ENCODE results near the gene CRTC1.

The CRTC1 gene

DNA sequence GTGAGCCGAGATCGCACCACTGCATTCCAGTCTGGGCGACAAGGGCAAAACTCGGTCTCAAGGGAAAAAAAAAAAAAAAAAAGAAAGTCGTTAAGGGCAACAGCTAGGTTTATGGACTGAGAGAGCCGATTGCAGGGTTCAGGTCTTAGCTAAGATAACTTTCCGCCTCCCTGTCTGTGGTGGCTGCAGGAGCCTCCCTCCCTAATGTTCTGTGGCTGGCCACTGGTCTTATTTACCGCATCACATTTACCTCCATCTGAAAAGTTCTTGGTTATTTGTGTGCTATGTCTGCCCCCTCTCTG, 722 bp upstream of the CRTC1 start:
- H3K4me2 ChIP-seq (ENCODE audit: low read depth, low read length, poor library complexity, severe bottlenecking): peak overlapping the region; percentile 72
- peak overlapping the region; percentile 27; the same call in 1 of the 2 replicates for H3K27ac ChIP-seq (ENCODE audit: low read depth, low read length)
- TF ChIP-seq, protein P1, sequence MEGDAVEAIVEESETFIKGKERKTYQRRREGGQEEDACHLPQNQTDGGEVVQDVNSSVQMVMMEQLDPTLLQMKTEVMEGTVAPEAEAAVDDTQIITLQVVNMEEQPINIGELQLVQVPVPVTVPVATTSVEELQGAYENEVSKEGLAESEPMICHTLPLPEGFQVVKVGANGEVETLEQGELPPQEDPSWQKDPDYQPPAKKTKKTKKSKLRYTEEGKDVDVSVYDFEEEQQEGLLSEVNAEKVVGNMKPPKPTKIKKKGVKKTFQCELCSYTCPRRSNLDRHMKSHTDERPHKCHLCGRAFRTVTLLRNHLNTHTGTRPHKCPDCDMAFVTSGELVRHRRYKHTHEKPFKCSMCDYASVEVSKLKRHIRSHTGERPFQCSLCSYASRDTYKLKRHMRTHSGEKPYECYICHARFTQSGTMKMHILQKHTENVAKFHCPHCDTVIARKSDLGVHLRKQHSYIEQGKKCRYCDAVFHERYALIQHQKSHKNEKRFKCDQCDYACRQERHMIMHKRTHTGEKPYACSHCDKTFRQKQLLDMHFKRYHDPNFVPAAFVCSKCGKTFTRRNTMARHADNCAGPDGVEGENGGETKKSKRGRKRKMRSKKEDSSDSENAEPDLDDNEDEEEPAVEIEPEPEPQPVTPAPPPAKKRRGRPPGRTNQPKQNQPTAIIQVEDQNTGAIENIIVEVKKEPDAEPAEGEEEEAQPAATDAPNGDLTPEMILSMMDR (IDR thresholded peaks at IDR 0.05; ENCODE audit: insufficient read depth, low read length, poor library complexity, severe bottlenecking): no peak
- no peaks in the 10 kb centered on the region for H3K9me2 ChIP-seq (replicated peaks; ENCODE audit: insufficient read depth, low read length)
- peaks cover 9% of the 10 kb centered on the region; the same call in 1 of the 2 replicates for H3K79me2 ChIP-seq (ENCODE audit: insufficient read depth, low read length)
- H2AFZ ChIP-seq (ENCODE audit: low read depth, low read length, severe bottlenecking): peak overlapping the region; percentile 84
- no peaks in the 10 kb centered on the region; the same call in 1 of the 2 replicates for H4K20me1 ChIP-seq (ENCODE audit: low read depth, low read length)
- peak overlapping the region; percentile 81 for H3K9ac ChIP-seq (ENCODE audit: low read length)
- no peaks in the 10 kb centered on the region for H3K9me3 ChIP-seq (ENCODE audit: insufficient read depth, low read length)
- H3K4me3 ChIP-seq (ENCODE audit: insufficient read depth, low read length, poor library complexity, severe bottlenecking): peak overlapping the region; percentile 64
- H3K27me3 ChIP-seq (ENCODE audit: low read length): no peaks in the 10 kb centered on the region
- H3K36me3 ChIP-seq (ENCODE audit: low read length): no peaks in the 10 kb centered on the region
- no peaks in the 10 kb centered on the region; the same call in 1 of the 2 replicates for H3F3A ChIP-seq (ENCODE audit: insufficient read depth)

DNA sequence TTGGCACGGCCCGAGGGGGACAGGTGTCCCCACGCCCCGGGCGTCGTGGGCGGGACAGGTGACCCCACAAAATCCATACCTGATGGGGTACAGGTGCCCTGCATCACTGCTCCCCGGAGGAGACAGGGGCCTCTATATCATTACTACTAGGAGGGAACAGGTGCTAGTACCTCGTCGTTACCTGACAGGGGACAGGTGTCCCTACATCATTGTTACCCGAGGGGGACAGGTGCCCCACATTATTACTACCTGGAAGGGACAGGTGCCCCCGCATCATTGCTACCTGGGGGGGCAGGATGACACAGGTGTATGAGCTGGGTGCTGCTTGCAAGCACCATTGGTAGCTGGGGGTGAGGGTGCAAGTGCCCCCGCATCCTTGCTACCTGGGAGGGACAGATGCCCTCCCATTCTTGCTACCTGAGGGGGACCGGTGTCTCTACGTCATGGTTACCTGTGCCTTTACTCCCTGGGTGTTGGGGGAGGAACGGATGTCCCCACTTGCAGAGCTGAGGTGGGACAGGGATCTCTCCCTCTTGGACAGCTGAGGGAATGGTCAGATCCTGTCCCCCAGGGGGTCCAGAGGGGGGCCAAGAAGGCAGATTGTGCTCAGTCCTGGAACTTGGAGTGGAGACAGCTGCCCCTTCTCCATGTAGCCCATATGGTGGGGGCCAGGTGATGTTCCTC, 620 bp downstream of the CRTC1 start:
- Histone ChIP-seq H3K27me3 (ENCODE audit: low read length) (no peaks in the 10 kb centered on the region), H3K79me2 (ENCODE audit: insufficient read depth, low read length) (peaks cover 9% of the 10 kb centered on the region; the same call in 1 of the 2 replicates), H3K9ac (ENCODE audit: low read length) (peak overlapping the region; percentile 81), H3K36me3 (ENCODE audit: low read length) (no peaks in the 10 kb centered on the region), H3K4me3 (ENCODE audit: insufficient read depth, low read length, poor library complexity, severe bottlenecking) (peak overlapping the region; percentile 40), H3F3A (ENCODE audit: insufficient read depth) (no peaks in the 10 kb centered on the region; the same call in 1 of the 2 replicates), H3K9me2 (replicated peaks; ENCODE audit: insufficient read depth, low read length) (no peaks in the 10 kb centered on the region), H2AFZ (ENCODE audit: low read depth, low read length, severe bottlenecking) (no peak overlapping the region), H3K9me3 (ENCODE audit: insufficient read depth, low read length) (no peaks in the 10 kb centered on the region), H3K4me2 (ENCODE audit: low read depth, low read length, poor library complexity, severe bottlenecking) (peak overlapping the region; percentile 54), H3K27ac (ENCODE audit: low read depth, low read length) (no peak overlapping the region), H4K20me1 (ENCODE audit: low read depth, low read length) (no peaks in the 10 kb centered on the region; the same call in 1 of the 2 replicates)
- TF ChIP-seq EZH2phosphoT487 (conservative IDR thresholded peaks at IDR 0.05; ENCODE audit: low read length): no peak
- TF ChIP-seq, protein P1 (IDR thresholded peaks at IDR 0.05; ENCODE audit: insufficient read depth, low read length, poor library complexity, severe bottlenecking): no peak

DNA sequence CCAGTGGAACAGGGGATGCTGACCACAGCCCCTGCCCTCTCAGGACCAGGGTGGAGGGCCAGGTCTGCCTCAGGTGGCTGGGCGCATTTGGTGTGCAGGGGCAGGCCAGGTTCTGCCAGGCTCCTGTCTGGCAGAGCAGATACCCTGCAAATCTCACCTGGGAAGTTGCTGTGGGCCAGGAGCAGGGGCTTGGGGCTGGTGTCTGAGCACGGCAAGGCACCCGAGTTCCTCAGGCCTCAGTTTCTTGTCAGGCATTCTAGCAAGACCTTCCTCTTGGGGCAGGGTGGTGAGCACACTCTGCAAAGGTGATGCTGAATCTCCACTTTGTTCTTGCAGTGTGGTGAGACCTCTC, 1.1 kb downstream of the CRTC1 start:
- H3K79me2 ChIP-seq (ENCODE audit: insufficient read depth, low read length): peaks cover 9% of the 10 kb centered on the region
- peak overlapping the region; percentile 81 for H3K9ac ChIP-seq (ENCODE audit: low read length)
- H3K36me3 ChIP-seq (ENCODE audit: low read length): no peaks in the 10 kb centered on the region
- TF ChIP-seq EZH2phosphoT487 (conservative IDR thresholded peaks at IDR 0.05; ENCODE audit: low read length): no peak
- TF ChIP-seq, protein P1 (IDR thresholded peaks at IDR 0.05; ENCODE audit: insufficient read depth, low read length, poor library complexity, severe bottlenecking): no peak
- H3K27ac ChIP-seq (ENCODE audit: low read depth, low read length): no peak overlapping the region
- no peaks in the 10 kb centered on the region for H3K9me2 ChIP-seq (replicated peaks; ENCODE audit: insufficient read depth, low read length)
- no peaks in the 10 kb centered on the region; the same call in 1 of the 2 replicates for H3F3A ChIP-seq (ENCODE audit: insufficient read depth)
- H4K20me1 ChIP-seq (ENCODE audit: low read depth, low read length): no peaks in the 10 kb centered on the region; the same call in 1 of the 2 replicates
- H3K4me2 ChIP-seq (ENCODE audit: low read depth, low read length, poor library complexity, severe bottlenecking): peak overlapping the region; percentile 54
- peak overlapping the region; percentile 40 for H3K4me3 ChIP-seq (ENCODE audit: insufficient read depth, low read length, poor library complexity, severe bottlenecking)
- no peak overlapping the region for H2AFZ ChIP-seq (ENCODE audit: low read depth, low read length, severe bottlenecking)
- no peaks in the 10 kb centered on the region for H3K9me3 ChIP-seq (ENCODE audit: insufficient read depth, low read length)
- H3K27me3 ChIP-seq (ENCODE audit: low read length): no peaks in the 10 kb centered on the region

All from SU-DHL-6 (cell line).